Vagina (tissue), 2 donors: ENCODE measurements around the gene MSN.
"Not testable (repeated sequence)": the region's sequence is repeated elsewhere in the genome, so short reads cannot be mapped to it uniquely, and the experiment has no call there.

Experiments
- POLR2A ChIP-seq, 2 donors: fragments of 450-650 bp; IDR thresholded peaks; one replicate each; pipeline ENCODE4 v1.6.1; 2017; ENCODE audit warnings: antibody characterized with exemption in 2 of 2, mild to moderate bottlenecking in 2 of 2, moderate library complexity in 2 of 2
- TF ChIP-seq, protein P1 (sequence below), 3 experiments: fragments of 450-650 bp in 2 of 3; fragments of 200-600 bp in 1 of 3; sonication (generic) in 1 of 3; IDR thresholded peaks; one replicate each; pipeline ENCODE4 v1.5.1; 2017 to 2019; ENCODE audit warnings: antibody characterized with exemption in 3 of 3, mild to moderate bottlenecking in 2 of 3, moderate library complexity in 2 of 3

DNA sequence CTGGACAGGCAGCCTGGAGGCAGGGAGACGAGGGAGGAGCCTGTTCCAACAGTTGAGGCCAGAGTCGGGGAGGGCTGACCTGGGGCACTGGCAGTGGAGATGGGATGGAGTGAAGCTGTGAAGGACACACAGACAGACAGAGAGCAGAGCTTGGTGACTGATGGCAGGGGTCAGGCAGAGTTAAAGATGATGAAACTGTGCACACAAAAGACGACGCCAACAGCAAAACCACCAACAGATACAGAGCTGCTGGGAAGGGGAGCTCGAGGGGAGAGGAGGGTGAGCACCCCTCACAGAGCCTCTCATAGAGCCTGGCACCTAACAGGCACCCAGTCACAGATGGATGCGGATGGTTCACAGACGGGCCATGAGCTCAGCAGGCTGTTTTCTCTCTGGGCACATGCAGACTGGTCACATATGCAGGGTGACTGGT is 10.4 kb upstream of the MSN start:
- TF ChIP-seq, protein P1, sequence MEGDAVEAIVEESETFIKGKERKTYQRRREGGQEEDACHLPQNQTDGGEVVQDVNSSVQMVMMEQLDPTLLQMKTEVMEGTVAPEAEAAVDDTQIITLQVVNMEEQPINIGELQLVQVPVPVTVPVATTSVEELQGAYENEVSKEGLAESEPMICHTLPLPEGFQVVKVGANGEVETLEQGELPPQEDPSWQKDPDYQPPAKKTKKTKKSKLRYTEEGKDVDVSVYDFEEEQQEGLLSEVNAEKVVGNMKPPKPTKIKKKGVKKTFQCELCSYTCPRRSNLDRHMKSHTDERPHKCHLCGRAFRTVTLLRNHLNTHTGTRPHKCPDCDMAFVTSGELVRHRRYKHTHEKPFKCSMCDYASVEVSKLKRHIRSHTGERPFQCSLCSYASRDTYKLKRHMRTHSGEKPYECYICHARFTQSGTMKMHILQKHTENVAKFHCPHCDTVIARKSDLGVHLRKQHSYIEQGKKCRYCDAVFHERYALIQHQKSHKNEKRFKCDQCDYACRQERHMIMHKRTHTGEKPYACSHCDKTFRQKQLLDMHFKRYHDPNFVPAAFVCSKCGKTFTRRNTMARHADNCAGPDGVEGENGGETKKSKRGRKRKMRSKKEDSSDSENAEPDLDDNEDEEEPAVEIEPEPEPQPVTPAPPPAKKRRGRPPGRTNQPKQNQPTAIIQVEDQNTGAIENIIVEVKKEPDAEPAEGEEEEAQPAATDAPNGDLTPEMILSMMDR (IDR thresholded peaks at IDR 0.05): not testable (repeated sequence)
- not testable (repeated sequence) for TF ChIP-seq POLR2A (IDR thresholded peaks at IDR 0.05)
